GM10266 (cell line): Measurements from ENCODE around the gene RUSF1.
"Not testable (repeated sequence)": the region's sequence is repeated elsewhere in the genome, so short reads cannot be mapped to it uniquely, and the experiment has no call there.

Source experiments
- DNase-seq: peaks from one replicate; pipeline ENCODE4 v3.0.0; 2012; ENCODE audit errors: extremely low spot score
- TF ChIP-seq, protein P1 (sequence below): IDR thresholded peaks from 2 replicates; pipeline ENCODE4 v1.5.1; 2012; ENCODE audit warnings: mild to moderate bottlenecking, low read depth; ENCODE audit not compliant: control insufficient read depth, insufficient read depth; ENCODE audit errors: missing control alignments

RUSF1 gene

DNA sequence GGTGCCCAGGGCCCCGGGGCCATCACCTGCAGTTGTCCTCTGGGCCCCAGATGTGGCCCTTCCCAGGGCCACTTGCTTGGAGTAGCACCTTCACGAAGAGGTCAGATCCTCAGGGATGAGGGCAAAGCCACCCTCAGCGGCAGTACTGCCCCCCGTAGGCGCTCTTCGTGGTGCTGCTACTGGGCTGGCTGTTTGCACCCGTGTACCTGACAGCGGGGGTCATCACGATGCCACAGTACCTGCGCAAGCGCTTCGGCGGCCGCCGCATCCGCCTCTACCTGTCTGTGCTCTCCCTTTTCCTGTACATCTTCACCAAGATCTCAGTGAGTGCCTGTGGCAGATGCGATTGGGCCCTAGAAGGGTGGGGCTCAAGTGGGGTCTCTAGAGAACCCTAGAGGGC lies 22.6 kb downstream of the RUSF1 start:
- TF ChIP-seq, protein P1, sequence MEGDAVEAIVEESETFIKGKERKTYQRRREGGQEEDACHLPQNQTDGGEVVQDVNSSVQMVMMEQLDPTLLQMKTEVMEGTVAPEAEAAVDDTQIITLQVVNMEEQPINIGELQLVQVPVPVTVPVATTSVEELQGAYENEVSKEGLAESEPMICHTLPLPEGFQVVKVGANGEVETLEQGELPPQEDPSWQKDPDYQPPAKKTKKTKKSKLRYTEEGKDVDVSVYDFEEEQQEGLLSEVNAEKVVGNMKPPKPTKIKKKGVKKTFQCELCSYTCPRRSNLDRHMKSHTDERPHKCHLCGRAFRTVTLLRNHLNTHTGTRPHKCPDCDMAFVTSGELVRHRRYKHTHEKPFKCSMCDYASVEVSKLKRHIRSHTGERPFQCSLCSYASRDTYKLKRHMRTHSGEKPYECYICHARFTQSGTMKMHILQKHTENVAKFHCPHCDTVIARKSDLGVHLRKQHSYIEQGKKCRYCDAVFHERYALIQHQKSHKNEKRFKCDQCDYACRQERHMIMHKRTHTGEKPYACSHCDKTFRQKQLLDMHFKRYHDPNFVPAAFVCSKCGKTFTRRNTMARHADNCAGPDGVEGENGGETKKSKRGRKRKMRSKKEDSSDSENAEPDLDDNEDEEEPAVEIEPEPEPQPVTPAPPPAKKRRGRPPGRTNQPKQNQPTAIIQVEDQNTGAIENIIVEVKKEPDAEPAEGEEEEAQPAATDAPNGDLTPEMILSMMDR, result no peak
- DNase-seq, result no peak

DNA sequence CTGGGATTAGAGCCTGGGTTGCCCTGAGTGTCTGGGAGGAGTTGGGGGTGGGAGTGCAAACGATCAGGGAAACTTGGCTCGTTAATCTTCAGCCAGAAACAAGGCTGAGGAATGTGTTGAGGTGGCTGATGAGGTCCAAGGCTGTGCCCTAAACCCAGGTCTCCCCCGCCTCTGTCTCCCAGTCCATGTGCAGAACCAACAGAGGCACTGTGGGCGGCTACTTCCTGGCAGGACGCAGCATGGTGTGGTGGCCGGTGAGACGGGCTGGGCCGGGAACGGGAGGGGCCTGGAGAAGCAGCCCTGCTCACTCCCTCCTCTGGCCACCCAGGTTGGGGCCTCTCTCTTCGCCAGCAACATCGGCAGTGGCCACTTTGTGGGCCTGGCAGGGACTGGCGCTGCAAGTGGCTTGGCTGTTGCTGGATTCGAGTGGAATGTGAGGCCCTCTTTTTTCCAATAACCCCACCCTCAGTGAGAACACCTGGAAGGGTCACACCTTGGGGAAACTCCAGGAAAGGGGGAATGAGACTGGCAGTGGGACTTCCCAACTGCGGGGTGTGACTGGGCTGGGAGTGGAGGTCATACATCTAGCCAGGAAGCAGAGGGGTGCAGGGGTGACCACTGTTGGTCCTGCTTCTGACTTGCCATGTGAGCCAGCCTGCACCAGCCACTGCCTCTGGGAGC lies 23.6 kb downstream of the RUSF1 start:
- TF ChIP-seq, protein P1, result no peak
- DNase-seq, result no peak

DNA sequence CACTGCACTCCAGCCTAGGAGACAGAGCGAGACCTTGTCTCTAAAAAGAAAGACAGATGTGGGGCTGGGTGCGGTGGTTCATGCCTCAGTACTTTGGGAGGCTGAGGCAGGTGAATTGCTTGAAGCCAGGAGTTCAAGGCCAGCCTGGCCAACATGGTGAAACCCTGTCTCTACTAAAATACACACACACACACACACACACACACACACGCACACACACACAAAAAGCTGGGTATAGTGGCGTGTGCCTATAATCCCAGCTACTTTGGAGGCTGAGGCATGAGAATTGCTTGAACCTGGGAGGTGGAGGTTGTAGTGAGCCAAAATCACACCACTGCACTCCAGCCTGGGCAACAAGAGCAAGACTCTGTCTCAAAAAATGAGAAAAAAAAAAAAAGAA lies 24.1 kb downstream of the RUSF1 start:
- DNase-seq, result not testable (repeated sequence)

DNA sequence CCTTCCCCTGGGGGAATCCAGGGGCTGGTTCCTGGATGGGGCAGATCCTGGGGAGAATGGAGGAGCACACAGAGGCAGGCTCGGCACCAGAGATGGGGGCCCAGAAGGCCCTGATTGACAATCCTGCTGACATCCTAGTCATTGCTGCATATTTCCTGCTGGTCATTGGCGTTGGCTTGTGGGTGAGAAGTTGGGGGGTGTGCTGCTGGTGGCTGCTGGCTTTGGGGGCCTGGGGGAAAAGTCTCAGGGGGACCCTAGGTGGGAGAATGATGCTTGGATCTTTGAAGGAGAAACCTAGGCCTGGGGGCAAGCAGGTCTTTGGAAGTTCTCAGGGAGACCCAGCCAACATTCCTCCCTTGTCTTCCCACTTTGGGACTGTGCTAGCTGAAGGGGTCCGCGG lies 25.1 kb downstream of the RUSF1 start, which contains the start of gene SLC5A2:
TSS of gene SLC5A2 (plus strand) at position 43 of the 400 bp plus-strand sequence. CDS start at position 57, 14 bp downstream.
- DNase-seq, result no peak

DNA sequence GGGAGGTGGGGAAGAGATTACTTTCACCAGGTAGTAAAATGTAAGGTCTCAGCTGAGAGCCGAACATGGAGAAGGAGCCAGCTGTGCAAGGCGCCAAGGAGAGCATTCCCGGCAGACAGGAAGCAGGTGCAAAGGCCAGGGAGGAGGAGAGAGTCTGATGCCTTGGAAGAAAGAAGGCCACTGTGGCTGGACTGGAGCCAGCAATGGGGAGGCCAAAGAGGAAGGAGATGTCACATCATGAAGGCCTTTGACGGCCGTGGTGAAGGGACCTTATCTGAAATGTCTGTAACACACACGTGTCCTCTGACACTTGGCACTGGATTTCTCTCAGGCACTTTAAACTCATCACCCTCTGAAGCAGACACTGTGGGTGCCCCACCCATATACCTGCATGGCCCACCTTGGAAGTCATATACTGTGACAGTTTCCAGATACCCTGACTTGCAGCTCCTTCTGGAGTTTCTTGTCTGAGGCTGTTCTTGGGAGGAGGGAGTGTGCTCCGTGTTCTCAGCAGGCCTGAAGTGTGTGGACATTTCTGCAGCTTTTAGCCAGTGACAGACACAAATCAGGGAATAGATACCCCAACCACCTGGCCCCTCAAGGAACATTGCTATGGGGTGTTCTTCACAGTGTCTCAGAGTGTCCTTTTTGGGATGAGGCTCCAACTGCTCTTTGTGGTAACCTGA lies 27.2 kb downstream of the RUSF1 start:
- TF ChIP-seq, protein P1, result no peak
- DNase-seq, result no peak

More for the DNA sequence above, 25.1 kb downstream of the RUSF1 start, which contains the start of gene SLC5A2:
- TF ChIP-seq, protein P1, result no peak

DNA sequence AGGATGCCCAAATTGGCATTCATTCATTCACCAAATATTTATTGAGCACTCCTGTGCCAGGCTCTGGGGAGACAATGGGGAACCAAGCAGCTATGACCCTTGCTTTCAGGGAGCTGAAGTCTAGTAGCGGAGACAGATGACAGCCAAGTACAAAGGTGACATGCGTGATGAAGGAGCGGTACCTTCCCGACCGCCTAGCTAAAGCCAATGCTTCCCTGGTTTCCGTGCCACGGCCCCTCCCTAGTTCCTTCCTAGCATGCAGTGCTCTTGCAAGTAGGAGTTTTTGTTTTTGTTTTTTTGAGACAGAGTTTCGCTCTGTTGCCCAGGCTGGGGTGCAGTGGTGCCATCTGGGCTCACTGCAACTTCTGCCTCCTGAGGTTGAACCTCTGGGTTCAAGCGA lies 28.4 kb downstream of the RUSF1 start:
- DNase-seq, result no peak
- TF ChIP-seq, protein P1, result no peak

DNA sequence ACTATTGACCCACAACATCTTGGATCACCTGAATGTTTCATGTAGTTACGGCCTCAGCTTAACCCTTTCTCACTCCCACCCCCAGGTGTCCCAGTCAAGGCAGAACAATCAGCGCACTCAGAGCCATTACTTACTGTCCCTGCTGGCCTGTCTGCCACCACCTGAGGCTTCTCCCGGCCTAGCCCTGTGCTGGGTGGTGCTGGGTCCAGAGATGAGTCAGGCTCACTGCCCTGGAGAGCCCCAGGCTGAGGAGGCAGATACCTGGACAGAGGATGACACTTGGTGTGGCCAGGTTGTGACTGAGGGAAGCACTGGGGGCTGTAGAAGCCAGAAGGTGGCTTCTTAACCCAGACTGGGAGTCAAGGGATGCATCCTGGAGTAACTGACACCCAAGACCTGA lies 29.2 kb downstream of the RUSF1 start:
- no peak for DNase-seq

More for the DNA sequence above, 29.2 kb downstream of the RUSF1 start:
- TF ChIP-seq, protein P1, result no peak
